Measurements from ENCODE around the gene ACSM3.
A peak's percentile ranks its signal among the peaks of the same experiment; 100 is the strongest.
"Not testable (repeated sequence)": the region's sequence is repeated elsewhere in the genome, so short reads cannot be mapped to it uniquely, and the experiment has no call there.

Gene ACSM3, protein sequence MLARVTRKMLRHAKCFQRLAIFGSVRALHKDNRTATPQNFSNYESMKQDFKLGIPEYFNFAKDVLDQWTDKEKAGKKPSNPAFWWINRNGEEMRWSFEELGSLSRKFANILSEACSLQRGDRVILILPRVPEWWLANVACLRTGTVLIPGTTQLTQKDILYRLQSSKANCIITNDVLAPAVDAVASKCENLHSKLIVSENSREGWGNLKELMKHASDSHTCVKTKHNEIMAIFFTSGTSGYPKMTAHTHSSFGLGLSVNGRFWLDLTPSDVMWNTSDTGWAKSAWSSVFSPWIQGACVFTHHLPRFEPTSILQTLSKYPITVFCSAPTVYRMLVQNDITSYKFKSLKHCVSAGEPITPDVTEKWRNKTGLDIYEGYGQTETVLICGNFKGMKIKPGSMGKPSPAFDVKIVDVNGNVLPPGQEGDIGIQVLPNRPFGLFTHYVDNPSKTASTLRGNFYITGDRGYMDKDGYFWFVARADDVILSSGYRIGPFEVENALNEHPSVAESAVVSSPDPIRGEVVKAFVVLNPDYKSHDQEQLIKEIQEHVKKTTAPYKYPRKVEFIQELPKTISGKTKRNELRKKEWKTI

DNA sequence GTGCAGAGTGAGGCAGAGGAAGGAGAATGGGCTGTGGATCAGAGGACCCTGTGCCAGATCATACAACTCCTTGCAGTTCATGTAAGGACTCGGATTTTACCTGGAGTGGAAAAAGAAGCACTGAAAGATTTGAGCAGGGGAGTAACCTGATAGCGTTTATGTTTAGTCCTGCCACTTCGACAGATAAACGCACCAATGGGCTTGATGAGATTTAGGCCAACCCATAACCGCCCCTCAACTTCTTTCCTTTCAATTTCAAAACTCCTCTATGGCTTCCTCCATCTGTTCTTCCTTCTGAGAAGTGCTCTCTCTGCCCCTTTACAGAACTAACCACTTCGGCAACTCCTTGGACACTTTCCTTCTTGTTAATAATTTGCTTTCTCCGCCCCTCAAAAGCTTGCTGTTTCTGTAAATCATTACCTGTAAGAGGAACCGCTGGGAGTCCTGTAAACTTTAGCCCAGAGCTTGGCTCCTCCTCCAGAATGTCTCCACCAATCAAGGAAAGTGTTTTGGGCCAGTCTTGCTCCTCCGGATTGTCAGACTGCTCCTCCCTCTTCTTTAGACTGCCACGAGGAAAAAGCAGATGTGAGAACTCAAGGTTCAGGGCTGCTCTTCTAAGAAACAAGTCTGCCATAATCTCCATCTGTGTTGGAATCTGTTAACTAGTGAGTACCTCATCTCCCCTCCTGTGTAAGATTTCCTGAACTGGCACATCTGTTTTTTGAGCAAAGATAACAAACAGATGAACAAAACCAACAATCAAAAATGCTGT, at the start of gene ACSM3:
TSS of gene ACSM3 (plus strand) at position 554 of the 772 bp plus-strand sequence. CDS start 6,021 bp downstream, outside the sequence.
- DNase-seq (ENCODE audit: low spot score), result peak; percentile 94

DNA sequence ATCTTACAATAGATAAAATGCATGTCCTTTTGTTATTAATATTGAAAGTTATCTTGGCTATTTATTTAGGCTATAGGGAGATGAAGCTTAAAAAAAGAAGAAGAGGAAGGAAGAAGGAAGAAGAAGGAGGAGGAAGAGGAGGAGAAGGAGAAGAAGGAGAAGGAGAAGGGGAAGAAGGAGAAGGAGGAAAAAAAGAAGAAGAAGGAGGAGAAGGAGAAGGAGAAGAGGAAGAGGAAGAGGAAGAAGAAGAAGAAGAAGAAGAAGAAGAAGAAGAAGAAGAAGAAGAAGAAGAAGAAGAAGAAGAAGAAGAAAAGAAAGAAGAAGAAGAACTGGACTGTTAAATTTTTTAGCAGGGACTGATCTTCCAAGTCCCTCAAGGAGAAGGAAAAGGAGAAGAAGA, 46.1 kb upstream of the ACSM3 start:
- not testable (repeated sequence) for FAIRE-seq; DNase-seq (ENCODE audit: low spot score)

More for the DNA sequence above, at the start of gene ACSM3:
- FAIRE-seq, result peak; percentile 99

DNA sequence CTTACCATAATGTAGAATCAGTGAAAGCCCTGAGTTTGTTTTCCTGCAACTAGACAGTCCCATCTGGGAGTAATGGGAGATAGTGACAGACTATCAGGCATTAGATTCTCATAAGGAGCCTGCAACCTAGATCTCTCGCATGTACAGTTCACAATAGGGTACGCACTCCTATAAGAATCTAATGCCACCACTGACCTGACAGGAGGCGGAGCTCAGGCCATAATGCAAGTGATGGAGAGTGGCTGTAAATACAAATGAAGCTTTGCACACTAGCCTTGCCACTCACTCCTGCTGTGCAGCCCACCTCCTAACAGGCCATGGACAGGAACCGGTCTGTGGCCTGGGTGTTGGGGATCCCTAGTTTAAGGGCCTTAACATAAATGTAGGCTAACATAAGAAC, 43.6 kb upstream of the ACSM3 start:
- no peak for FAIRE-seq
- DNase-seq (ENCODE audit: low spot score), result no peak

- DNase-seq (ENCODE audit: low spot score) (no peak), FAIRE-seq (no peak)
Measured at GRCh38 chr16:20726661-20727060, 37.2 kb upstream of the ACSM3 start.

- no peak for FAIRE-seq
- DNase-seq (ENCODE audit: low spot score), result no peak
Measured at GRCh38 chr16:20727181-20727580, 36.6 kb upstream of the ACSM3 start.

DNA sequence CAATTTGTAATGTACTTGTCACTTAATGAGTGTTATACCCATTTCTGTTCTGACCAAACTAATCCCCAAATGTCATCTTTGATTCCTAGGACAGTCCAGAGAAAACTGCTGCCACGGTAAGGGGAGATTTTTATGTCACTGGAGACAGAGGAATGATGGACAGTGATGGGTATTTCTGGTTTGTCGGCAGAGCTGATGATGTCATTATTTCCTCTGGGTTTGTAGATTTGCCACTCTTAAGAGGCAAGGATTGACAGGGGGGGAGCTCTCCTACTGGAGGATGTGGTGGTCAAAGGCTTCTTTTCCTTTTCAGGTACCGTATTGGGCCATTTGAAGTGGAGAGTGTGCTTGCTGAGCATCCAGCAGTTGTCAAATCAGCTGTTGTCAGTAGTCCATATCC, 34.7 kb upstream of the ACSM3 start:
- no peak for DNase-seq (ENCODE audit: low spot score)
- no peak for FAIRE-seq

- no peak for DNase-seq (ENCODE audit: low spot score)
- FAIRE-seq, result no peak
Measured at GRCh38 chr16:20734056-20734455, 29.8 kb upstream of the ACSM3 start.

DNA sequence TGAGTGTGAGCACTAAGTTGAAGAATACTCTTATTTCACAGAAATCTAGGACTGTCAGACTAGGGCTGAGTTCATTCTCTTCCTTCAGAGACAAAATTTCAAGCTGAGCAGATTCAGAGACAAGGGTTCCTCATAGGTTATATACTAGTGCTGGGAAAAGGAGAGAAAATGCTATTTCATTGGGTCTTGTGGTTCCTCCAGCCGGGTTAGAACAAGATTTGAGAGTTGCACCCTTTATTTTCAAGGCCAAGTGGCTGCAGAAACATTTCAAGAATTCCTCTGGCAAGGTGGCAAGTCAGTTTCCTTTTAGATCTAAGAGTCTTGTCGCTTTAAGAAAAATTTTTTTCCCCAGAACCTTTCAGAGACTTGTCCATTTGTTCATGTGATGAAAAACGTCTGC, 29.0 kb upstream of the ACSM3 start:
- DNase-seq (ENCODE audit: low spot score) (no peak), FAIRE-seq (no peak)

GRCh38 chr16:20735490-20735889, 28.3 kb upstream of the ACSM3 start:
- DNase-seq (ENCODE audit: low spot score) (no peak), FAIRE-seq (no peak)

DNA sequence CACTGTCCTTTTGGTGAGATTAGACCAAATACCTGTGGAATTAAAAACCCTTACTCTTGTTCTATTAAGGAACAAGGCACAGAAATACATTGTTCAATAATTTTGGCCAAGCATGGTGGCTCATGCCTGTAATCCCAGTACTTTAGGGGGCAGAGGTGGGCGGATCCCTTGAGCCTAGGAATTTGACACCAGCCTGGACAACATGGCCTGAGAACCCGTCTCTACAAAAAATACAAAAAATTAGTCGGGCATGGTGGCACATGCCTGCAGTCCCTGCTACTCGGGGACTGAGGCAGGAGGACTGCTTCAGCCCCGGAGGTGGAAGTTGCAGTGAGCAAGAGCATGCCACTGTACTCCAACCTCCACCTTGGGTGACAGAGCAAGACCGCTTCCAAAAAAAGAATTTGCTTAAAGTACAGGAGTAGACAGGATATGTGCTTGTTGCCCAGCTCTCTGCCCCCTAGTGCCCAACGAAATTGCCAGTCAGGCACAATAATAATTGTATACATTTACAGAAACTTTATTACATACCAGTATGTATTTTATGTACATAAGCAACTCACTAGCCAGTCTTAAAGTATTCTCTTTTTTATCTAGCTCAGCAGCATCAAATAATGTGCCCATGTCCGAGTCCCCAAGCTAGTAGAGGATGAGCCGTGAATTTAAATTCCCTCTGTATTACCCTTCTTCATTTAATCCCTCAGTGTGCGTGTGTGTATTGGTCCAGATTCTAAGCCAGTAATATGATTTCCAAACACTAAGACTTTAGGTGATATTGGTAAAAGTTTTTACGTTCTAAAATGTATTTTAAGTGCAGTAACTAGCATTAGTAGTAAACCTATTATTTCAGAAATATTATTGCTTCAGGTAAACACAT, 23.6 kb upstream of the ACSM3 start:
- DNase-seq (ENCODE audit: low spot score) (peak; percentile 10), FAIRE-seq (no peak)

GRCh38 chr16:20740901-20741521, 22.8 kb upstream of the ACSM3 start:
- DNase-seq (ENCODE audit: low spot score), result peak; percentile 57

GRCh38 chr16:20741554-20742285, 22.1 kb upstream of the ACSM3 start, which contains the start of gene THUMPD1:
THUMPD1 (minus strand) TSS chr16:20741818; CDS start chr16:20741739, 79 bp downstream.
- FAIRE-seq (peak; percentile 12), DNase-seq (ENCODE audit: low spot score) (peak; percentile 81)

More at GRCh38 chr16:20740901-20741521, 22.8 kb upstream of the ACSM3 start:
- FAIRE-seq, result no peak

DNA sequence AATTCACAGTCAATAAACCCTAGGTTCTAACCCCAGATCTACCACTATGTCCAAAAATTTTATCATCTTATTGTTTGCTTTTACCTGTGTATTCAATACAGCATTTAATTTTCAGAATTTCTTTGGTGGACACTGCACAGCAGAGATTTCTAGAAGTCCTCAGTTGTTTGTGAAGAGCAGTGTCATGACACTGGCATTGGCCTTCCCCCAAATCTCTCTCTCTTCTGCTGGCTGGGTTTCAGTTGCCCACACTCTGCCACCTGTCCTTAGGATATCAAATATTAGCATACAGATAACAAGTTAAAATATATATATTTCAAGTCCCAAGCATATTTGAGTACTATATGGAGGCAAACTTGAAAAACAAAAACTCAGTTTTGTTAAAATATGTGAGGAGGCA, 20.2 kb upstream of the ACSM3 start:
- DNase-seq (ENCODE audit: low spot score), result no peak
- FAIRE-seq, result no peak

DNA sequence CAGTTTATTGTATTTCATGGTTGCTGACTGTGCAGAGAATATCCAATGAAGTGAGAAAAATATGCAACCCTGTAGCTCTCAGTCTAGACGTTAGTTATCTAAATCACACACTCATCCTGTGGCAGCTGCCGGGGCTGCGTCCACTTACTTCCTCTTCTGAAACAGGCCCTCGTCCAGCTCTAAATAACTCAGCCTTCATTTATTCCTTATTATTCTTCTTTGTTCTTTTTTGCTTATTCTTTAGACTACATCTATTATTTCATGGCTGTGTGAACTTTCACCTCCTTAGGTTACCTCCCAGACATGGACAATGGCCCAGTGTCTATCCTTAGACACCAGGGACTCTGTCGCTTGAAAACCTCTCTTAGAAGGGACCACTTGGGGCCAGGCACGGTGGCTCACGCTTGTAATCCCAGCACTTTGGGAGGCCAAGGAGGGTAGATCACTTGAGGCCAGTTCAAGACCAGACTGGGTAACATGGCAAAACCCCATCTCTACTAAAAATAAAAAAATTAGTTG, 18.8 kb upstream of the ACSM3 start:
- FAIRE-seq (no peak), DNase-seq (ENCODE audit: low spot score) (no peak)

DNA sequence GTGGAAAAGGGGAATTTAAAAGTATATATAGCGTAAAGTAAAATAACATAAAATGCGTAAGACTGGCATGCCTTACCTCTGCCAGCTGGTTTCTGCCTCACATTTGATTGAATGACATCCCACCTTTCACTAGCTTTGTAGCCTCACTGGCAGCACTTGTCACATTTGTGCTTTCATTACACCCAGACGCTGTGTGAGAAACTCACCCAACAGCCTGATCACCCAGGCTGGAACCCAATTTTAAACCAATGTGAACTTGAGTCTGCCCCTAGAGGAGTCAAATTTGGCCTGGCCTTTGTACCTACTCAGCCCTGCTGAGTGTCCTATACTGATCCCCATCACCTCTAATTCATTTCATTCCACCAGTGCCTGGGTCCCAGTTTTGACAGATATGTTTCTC, 17.4 kb upstream of the ACSM3 start:
- no peak for DNase-seq (ENCODE audit: low spot score)
- no peak for FAIRE-seq

- DNase-seq (ENCODE audit: low spot score) (peak; percentile 24), FAIRE-seq (peak; percentile 82)
Measured at GRCh38 chr16:20747030-20747816, 16.6 kb upstream of the ACSM3 start.

DNA sequence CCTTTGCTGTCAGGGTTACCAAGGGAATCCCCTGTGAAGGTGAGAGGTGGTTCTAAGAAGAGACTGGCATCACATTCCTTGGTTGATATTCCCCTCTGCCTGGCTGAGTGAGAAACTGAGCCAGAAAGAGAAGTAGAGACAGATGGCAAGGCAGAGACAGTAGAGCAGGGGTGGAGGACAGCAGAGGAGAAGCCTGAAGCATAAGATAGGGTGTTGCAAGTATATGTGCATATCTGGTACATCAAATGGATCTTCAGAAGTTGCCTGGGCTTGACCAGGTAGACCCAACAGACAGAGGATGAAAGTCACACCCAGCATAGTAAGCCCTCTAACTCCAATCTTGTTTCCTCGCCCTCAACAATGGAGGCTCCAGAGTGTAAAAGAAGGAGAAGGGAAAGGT, 14.3 kb upstream of the ACSM3 start:
- FAIRE-seq (no peak), DNase-seq (ENCODE audit: low spot score) (no peak)

- FAIRE-seq, result no peak
- DNase-seq (ENCODE audit: low spot score), result no peak
Measured at GRCh38 chr16:20750558-20750957, 13.3 kb upstream of the ACSM3 start.

- FAIRE-seq (no peak), DNase-seq (ENCODE audit: low spot score) (no peak)
Measured at GRCh38 chr16:20753727-20754126, 10.1 kb upstream of the ACSM3 start.
